ENCODE results near the gene DRAXIN.

DRAXIN gene

DNA sequence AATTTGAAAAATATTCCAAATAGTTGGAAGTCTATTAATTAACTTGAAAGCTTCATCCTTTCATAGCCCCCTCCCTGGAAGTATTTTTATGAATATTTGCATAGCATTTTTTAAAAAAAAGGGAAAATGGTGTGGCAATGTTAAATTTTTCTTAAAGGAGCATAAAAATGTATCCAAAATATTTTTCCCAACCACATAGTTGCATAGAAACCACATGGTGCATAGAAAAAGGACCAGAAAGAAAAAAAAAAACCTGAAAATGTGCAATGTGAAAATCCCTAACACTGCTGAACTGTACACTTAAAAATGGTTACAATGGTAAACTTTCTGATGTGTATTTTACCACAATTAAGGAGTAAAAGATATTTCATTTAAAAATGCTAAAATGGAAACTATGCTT lies 78.5 kb downstream of the DRAXIN start:
- Histone ChIP-seq H3K36me3 (ENCODE audit: control insufficient read depth, insufficient read depth, low read length) (no peaks in the 10 kb centered on the region), H3K27me3 (replicated peaks; ENCODE audit: control insufficient read depth, insufficient read depth, low read length, poor library complexity, severe bottlenecking) (no peaks in the 10 kb centered on the region), H3K27ac (ENCODE audit: insufficient read depth, low read length, poor library complexity, severe bottlenecking) (no peak overlapping the region), H3K4me1 (ENCODE audit: control insufficient read depth, insufficient read depth, low read length, poor library complexity, severe bottlenecking) (no peaks in the 10 kb centered on the region), H3K9me3 (ENCODE audit: control insufficient read depth, low read length) (no peaks in the 10 kb centered on the region), H3K4me3 (ENCODE audit: insufficient read depth, low read depth, low read length, poor library complexity, severe bottlenecking) (no peak overlapping the region)
- DNase-seq: no peak

- no peaks in the 10 kb centered on the region for H3K36me3 ChIP-seq (ENCODE audit: control insufficient read depth, insufficient read depth, low read length)
- H3K27ac ChIP-seq (ENCODE audit: insufficient read depth, low read length, poor library complexity, severe bottlenecking): no peak overlapping the region
- no peaks in the 10 kb centered on the region for H3K9me3 ChIP-seq (ENCODE audit: control insufficient read depth, low read length)
- no peaks in the 10 kb centered on the region for H3K27me3 ChIP-seq (replicated peaks; ENCODE audit: control insufficient read depth, insufficient read depth, low read length, poor library complexity, severe bottlenecking)
- DNase-seq: no peak
- H3K4me3 ChIP-seq (ENCODE audit: insufficient read depth, low read depth, low read length, poor library complexity, severe bottlenecking): no peak overlapping the region
- H3K4me1 ChIP-seq (ENCODE audit: control insufficient read depth, insufficient read depth, low read length, poor library complexity, severe bottlenecking): no peaks in the 10 kb centered on the region
Measured at GRCh38 chr1:11771481-11772043, 80.1 kb downstream of the DRAXIN start.

GRCh38 chr1:11772458-11772857 lies 80.9 kb downstream of the DRAXIN start:
- Histone ChIP-seq H3K27ac (ENCODE audit: insufficient read depth, low read length, poor library complexity, severe bottlenecking) (no peak overlapping the region), H3K4me1 (ENCODE audit: control insufficient read depth, insufficient read depth, low read length, poor library complexity, severe bottlenecking) (no peaks in the 10 kb centered on the region), H3K27me3 (replicated peaks; ENCODE audit: control insufficient read depth, insufficient read depth, low read length, poor library complexity, severe bottlenecking) (no peaks in the 10 kb centered on the region), H3K36me3 (ENCODE audit: control insufficient read depth, insufficient read depth, low read length) (no peaks in the 10 kb centered on the region), H3K4me3 (ENCODE audit: insufficient read depth, low read depth, low read length, poor library complexity, severe bottlenecking) (no peak overlapping the region), H3K9me3 (ENCODE audit: control insufficient read depth, low read length) (no peaks in the 10 kb centered on the region)
- no peak for DNase-seq

DNA sequence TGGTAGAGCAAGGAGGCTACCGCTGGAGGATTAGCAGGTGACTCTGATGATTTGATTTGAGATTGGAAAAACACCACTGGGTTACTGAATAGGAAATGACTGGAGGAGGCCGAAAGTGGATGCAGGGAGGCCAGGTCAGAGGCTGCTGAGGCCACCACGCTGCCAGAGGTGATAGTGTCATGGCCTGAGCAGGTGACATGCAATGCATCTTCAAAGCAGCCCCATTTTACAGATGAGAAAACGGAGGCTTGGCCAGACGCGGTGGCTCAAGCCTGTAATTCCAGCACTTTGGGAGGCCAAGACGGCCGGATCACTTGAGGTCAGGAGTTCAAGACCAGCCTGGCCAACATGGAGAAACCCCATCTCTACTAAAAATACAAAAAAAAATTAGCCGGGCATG lies 83.2 kb downstream of the DRAXIN start:
- Histone ChIP-seq H3K27me3 (replicated peaks; ENCODE audit: control insufficient read depth, insufficient read depth, low read length, poor library complexity, severe bottlenecking) (no peaks in the 10 kb centered on the region), H3K9me3 (ENCODE audit: control insufficient read depth, low read length) (no peaks in the 10 kb centered on the region), H3K36me3 (ENCODE audit: control insufficient read depth, insufficient read depth, low read length) (no peaks in the 10 kb centered on the region), H3K4me1 (ENCODE audit: control insufficient read depth, insufficient read depth, low read length, poor library complexity, severe bottlenecking) (no peaks in the 10 kb centered on the region), H3K27ac (ENCODE audit: insufficient read depth, low read length, poor library complexity, severe bottlenecking) (no peak overlapping the region), H3K4me3 (ENCODE audit: insufficient read depth, low read depth, low read length, poor library complexity, severe bottlenecking) (no peak overlapping the region)
- DNase-seq: no peak

All from effector memory CD4-positive, alpha-beta T cell (primary cell).